NCI-H1048 (cell line): Measurements from ENCODE around the gene NOTCH1.
"Not testable (repeated sequence)": the region's sequence is repeated elsewhere in the genome, so short reads cannot be mapped to it uniquely, and the experiment has no call there.

Source experiments
- DNase-seq: peaks from one replicate; lab custom pipeline; 2025; lab: John Stamatoyannopoulos, UW

The NOTCH1 gene

GRCh38 chr9:136564379-136564988 is 18.6 kb upstream of the NOTCH1 start:
- DNase-seq = no peak

GRCh38 chr9:136563646-136564325 is 17.9 kb upstream of the NOTCH1 start:
- no peak for DNase-seq

GRCh38 chr9:136562746-136563495 is 17.1 kb upstream of the NOTCH1 start:
- DNase-seq = no peak

- DNase-seq = no peak
Measured at GRCh38 chr9:136561779-136562178, 15.9 kb upstream of the NOTCH1 start.

- no peak for DNase-seq
Measured at GRCh38 chr9:136560586-136560985, 14.7 kb upstream of the NOTCH1 start.

GRCh38 chr9:136559371-136559770 is 13.5 kb upstream of the NOTCH1 start:
- DNase-seq = not testable (repeated sequence)

- DNase-seq = not testable (repeated sequence)
Measured at GRCh38 chr9:136558846-136559245, 13.0 kb upstream of the NOTCH1 start.

- no peak for DNase-seq
Measured at GRCh38 chr9:136558373-136558772, 12.5 kb upstream of the NOTCH1 start.

- no peak for DNase-seq
Measured at GRCh38 chr9:136557036-136557435, 11.2 kb upstream of the NOTCH1 start.

GRCh38 chr9:136556166-136556565 is 10.3 kb upstream of the NOTCH1 start:
- no peak for DNase-seq

GRCh38 chr9:136554870-136555269 is 9.0 kb upstream of the NOTCH1 start:
- no peak for DNase-seq

- no peak for DNase-seq
Measured at GRCh38 chr9:136553581-136553980, 7.7 kb upstream of the NOTCH1 start.

- no peak for DNase-seq
Measured at GRCh38 chr9:136552117-136552703, 6.4 kb upstream of the NOTCH1 start.

- no peak for DNase-seq
Measured at GRCh38 chr9:136551401-136552116, 5.7 kb upstream of the NOTCH1 start.

GRCh38 chr9:136550439-136551289 is 4.8 kb upstream of the NOTCH1 start:
- DNase-seq = no peak

GRCh38 chr9:136549010-136549980 is 3.4 kb upstream of the NOTCH1 start:
- DNase-seq = no peak

GRCh38 chr9:136547508-136548215 is 1.8 kb upstream of the NOTCH1 start:
- DNase-seq = no peak

- DNase-seq = no peak
Measured at GRCh38 chr9:136546697-136547501, 1.1 kb upstream of the NOTCH1 start.

GRCh38 chr9:136545692-136545964 is 220 bp downstream of the NOTCH1 start:
- DNase-seq = no peak
